NCI-H2171 treated with DMSO at 0.1 percent for 48 hours (cell line): ENCODE measurements around the gene PTPRA.
A peak's percentile ranks its signal among the peaks of the same experiment; 100 is the strongest.

Experiments used
- DNase-seq: peaks from one replicate; lab custom pipeline; 2025; lab: John Stamatoyannopoulos, UW

The PTPRA gene

GRCh38 chr20:2932498-2932897 lies 59.2 kb downstream of the PTPRA start:
- peak; percentile 80 for DNase-seq

DNA sequence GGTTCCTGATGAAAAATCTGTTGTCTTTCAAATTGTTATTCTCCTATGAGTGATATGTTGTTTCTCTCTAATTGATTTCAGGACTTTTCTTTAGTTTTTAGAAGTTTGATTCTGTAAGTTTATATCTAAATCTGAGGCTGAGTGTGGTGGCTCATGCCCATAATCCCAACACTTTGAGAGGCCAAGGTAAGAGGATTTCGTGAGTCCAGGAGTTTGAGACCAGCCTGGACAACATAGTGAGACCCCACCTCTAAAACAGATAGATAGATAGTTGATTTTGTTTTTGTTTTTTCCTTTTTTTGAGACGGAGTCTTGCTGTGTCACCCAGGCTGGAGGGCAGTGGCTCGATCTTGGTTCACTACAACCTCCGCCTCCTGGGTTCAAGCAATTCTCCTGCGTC lies 64.6 kb downstream of the PTPRA start:
- DNase-seq = no peak

- DNase-seq = no peak
Measured at GRCh38 chr20:2942439-2942838, 69.2 kb downstream of the PTPRA start.

DNA sequence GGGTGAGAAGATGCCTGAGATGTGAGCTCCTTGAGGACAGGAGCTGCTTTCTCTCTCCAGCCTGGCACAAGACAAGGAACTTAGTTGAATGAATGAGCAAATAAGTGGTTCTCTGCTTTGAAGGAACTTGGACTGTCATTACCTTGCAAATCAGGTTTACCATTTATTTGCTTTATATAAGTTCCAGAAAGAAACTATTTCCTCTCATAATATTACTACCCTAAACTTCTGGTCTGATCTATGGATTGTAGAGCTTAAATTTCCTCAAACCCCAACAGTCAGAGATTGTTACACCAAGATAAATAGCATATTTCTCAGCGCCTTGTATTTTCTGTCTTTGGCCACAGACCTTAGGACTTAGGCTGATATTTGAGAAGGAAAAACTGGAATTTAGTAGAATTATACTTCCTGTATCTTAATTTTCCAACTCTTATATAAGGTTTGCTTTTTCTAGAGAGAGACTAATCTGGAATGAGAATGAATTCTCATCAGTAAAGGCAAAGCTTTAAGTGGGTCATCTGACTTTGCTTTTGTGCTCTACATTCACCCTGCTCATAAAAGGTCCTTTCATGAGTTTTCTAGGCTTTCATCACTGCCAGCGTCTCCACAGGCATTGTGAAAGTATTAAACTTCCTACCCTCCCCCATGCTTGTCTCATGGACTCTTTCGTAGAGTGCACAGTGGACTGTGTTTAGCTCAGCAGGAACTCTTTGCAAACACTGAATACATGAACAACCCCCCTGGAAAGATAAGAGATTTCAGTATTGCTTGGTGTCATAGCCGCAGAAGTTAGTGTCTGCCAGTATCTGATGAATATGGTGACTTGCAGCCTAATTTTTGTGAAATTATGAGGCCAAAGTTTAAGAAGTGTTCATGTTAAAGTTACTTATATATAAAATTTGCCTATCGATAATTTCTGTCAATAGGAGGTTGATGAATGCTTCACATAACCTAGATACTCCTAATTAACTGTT lies 74.0 kb downstream of the PTPRA start:
- no peak for DNase-seq

DNA sequence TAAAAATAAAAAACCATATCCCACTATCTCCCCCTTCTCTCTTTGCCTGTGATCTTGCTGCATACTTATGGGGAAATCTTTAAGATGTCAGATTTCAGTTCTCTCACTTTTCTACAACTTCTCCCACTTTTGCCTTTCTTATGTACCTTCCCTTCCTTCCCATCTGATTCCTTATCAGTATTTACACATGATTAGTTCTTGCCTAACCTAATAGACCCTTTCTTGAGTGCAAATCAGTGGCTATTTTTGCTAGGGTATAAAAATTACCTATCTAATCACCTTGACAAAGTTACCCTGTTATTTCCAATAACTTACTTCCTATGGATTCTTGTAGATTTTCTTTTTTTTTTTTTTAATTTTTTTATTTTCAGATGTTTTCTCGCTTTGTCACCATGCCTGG lies 75.7 kb downstream of the PTPRA start:
- DNase-seq = no peak

GRCh38 chr20:2952766-2953165 lies 79.5 kb downstream of the PTPRA start:
- DNase-seq = no peak

DNA sequence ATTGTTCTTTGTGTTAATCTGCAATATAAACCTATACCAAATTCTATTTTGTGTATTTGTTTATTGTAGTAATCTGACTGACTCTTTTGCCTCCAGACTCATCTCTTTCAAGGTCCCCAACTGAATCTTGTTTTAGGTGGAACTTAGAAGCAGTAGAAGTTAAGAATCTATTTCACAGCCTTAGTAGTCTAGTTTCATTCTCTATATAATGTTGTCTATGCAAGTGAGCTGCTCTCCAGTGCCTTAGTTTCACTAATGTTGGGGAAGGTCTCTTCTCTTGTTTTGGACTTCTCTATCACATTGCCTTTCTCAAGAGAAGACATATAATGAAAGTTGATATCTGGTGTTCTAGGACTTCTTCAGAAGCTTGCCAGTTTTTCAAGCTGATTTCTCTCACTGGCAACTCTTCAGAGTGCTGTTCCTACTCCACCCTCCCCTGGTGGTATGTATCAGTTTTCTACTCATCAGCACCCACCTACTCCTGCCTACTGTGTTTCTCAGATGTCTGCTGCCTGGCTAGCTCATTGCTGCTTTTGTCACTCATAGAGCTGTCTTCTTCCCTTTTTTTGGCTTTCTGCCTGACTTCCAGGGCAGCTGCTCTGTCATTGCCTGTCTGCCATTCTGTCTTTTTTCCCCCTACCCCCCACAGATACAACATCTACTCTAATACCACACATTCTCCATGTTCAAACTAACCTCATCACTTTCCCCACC lies 82.1 kb downstream of the PTPRA start:
- peak; percentile 60 for DNase-seq

- DNase-seq = no peak
Measured at GRCh38 chr20:2956480-2956879, 83.2 kb downstream of the PTPRA start.

DNA sequence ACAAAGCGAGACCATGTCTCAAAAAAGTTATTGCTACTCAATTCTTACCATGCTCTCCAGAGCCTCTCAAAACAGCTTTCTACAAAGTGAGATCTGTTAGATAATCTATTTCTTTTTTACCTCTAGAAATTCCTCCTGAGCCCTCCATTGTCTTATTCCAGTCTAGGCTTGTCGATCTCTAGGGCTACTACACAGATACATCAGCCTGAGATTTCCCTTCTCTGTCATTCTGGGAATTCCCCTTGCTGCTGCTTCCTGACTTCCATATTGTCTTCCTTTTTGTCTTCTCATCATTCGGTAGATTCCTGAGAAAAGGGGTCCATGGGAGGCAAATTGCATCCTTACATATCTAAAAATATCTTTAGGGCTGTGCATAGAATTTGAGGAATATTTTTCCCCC lies 94.6 kb downstream of the PTPRA start:
- DNase-seq = no peak

GRCh38 chr20:2972126-2972525 lies 98.8 kb downstream of the PTPRA start:
- DNase-seq = no peak

DNA sequence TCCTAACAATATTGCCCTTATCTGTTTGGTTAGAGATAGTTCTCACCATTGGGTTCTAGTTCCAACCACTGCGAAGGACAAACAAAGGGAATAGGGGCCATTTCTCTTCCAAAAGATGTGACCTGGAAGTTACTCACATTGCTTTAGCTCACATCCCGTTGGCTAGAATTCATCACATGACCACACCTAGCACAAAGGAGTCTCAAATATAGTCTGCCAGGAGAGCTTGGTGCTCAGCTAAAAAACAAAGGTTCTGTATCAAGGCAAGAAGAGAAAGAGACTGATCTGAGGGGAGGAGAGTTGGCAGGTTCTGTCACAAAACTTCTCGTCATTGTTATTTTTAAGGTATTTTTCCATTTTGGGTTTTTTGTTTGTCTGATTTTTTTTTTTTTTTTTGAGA lies 100.3 kb downstream of the PTPRA start:
- no peak for DNase-seq

DNA sequence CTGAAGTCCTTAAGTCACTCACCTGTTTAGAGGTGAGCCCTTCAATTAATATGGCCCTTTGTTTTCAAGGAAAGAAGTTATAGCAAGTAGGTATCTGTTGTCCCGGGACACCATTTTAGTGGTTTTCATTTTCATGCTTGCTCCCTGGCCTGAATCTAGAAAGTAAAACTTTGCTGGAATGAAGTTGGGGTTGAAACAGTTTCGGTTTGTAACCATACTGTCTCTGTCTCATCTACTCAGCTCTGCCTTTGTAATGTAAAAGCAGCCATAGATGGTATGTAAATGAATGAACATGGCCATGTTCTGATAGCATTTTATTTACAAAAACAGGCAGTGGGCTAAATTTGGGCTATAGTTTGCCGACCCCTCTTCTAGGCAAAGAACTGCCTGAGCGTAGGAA lies 105.2 kb downstream of the PTPRA start:
- DNase-seq = no peak

GRCh38 chr20:2981646-2982045 lies 108.4 kb downstream of the PTPRA start:
- no peak for DNase-seq

- no peak for DNase-seq
Measured at GRCh38 chr20:2983508-2983907, 110.2 kb downstream of the PTPRA start.

GRCh38 chr20:2984028-2984501 lies 110.8 kb downstream of the PTPRA start:
- no peak for DNase-seq

DNA sequence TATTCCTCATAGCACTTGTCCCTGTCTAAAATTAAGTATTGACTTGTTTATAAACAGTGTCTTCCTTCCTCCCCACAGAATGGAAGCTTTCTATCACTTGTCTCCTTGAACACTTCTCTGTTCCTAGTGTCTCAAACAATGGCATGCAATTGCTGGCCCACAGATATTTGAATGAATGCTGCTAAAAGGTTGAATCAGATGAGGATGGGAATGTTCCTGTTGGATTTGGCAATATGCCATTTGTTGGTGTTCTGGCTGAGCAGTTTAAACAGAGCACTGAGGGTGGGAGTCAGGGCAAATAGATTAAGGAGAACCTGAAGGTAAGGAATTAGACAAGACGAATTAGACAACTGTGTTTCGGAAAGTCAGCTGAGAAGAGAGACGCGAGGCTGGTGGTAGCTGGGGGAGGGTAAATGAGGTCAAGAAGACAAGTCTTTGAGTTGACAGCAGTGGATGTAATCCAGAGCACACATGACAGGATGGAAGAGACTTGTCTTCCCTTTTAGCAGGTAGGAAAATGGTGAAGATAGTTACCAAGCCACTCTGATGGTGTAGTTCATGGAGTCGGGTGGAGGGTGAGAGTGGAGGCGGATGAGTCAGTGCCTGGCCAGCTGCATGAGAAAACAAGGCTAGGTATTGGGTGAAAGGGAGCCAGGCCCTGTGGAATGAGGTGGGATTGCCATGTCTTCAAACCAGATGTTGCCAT lies 111.8 kb downstream of the PTPRA start:
- no peak for DNase-seq

GRCh38 chr20:2986466-2986865 lies 113.2 kb downstream of the PTPRA start:
- no peak for DNase-seq

GRCh38 chr20:2987861-2988260 lies 114.6 kb downstream of the PTPRA start:
- no peak for DNase-seq

DNA sequence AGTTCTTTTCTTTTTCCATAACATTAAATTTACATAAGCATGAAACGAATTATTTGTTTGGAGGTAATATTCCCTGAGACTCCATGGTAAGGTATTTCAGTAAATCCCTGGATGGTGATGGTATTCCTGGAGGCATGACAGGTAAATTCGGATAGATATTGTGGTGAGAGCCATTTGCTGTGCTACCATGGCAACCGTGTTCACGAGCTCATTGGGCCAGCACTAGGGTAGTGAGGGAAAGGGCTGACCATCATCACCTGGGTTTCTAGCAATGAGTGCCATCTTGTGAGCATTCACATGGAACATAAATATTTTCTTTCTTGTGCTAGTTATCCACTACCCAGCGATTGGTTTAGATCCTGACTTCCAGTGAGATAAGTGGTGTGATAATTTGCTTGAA lies 118.3 kb downstream of the PTPRA start:
- DNase-seq = no peak

- DNase-seq = no peak
Measured at GRCh38 chr20:2993250-2993649, 120.0 kb downstream of the PTPRA start.

- no peak for DNase-seq
Measured at GRCh38 chr20:2995796-2996195, 122.5 kb downstream of the PTPRA start.

DNA sequence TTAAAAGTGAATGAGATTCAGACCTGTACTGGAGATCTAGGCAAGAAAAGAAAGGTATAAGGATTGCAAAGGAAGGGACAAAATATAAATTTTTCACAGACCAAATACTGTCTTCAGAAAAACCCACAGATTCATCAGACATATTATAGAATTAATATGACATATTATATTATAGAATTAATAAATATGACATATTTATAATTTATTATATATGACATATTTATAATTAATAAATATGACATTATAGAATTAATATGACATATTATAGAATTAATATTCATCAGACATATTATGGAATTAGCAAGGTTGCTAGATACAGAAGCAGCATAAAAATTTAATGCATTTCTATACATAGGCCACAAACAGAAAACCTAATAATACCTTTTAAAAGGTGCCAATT lies 125.4 kb downstream of the PTPRA start:
- no peak for DNase-seq
